Stimulated activated CD4-positive, alpha-beta T cell treated with anti-CD3 and anti-CD28 coated beads, Interleukin-1b, Interleukin-23, amount 100 ng/mL, for 4 hours (primary cell): ENCODE results near the gene ZNF436.

Experiments used
- DNase-seq, 2 donors: peaks; one replicate each; pipeline ENCODE4 v3.0.0-alpha.2; 2020; ENCODE audit warnings: low read depth in 2 of 2

The ZNF436 gene

DNA sequence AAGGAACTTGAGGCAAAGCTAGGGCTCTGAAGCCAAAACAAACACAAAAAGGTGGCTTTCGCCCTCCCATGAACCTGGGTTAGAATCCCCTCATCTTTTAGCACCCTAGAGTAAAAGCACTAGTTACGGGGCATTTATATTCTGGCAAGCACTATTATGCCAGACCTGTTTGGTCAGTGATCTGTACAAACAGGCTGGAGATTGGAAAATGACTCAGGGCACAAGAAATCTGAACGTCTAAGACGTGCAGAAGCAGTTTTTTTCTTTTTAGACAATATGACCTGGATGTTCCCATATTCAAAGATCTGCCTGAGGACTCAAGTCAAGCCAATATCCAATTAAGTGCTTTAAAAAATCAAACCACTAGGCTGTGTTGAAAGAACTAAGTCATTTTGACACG lies 3.0 kb downstream of the ZNF436 start:
- DNase-seq = no peak

DNA sequence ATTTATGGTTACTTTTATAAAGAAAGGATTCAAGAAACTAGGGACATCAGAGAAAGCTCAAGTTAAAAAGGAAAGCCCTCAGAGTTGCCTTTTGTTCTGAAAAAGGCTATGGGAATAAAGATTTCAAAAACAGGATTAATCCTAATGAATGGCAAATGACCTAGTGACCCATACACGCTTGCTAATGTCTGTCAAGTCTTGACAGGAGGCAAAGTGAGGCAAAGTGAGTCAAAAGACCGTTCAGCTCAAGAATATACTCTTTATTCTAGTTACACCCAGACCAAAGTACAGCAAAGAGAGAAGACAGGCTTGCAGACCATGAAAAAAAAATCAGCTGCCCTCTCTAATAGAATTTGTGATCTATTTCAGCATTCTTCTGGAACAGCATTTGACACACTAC lies 3.5 kb downstream of the ZNF436 start:
- DNase-seq = no peak

DNA sequence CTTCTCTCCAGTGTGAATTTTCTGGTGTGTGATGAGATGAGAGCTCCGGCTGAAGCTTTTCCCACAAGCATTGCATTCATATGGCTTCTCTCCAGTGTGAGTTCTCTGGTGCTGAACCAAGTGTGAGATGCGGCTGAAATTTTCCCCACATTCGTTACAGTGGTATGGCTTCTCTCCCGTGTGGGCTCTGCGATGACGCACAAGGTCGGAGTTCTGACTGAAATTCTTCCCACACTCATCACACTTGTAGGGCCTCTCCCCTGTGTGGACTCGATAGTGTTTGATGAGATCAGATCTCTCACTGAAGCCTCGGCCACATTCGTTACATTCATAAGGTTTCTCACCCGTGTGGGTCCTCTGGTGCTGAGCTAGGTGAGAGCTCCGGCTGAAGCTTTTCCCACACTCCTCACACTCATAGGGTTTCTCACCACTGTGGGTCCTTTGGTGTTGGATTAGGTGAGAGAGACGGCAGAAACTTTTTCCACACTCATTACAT lies 7.4 kb downstream of the ZNF436 start:
- DNase-seq = no peak

- no peak for DNase-seq
Observed at GRCh38 chr1:23358310-23358875, 11.2 kb downstream of the ZNF436 start.

DNA sequence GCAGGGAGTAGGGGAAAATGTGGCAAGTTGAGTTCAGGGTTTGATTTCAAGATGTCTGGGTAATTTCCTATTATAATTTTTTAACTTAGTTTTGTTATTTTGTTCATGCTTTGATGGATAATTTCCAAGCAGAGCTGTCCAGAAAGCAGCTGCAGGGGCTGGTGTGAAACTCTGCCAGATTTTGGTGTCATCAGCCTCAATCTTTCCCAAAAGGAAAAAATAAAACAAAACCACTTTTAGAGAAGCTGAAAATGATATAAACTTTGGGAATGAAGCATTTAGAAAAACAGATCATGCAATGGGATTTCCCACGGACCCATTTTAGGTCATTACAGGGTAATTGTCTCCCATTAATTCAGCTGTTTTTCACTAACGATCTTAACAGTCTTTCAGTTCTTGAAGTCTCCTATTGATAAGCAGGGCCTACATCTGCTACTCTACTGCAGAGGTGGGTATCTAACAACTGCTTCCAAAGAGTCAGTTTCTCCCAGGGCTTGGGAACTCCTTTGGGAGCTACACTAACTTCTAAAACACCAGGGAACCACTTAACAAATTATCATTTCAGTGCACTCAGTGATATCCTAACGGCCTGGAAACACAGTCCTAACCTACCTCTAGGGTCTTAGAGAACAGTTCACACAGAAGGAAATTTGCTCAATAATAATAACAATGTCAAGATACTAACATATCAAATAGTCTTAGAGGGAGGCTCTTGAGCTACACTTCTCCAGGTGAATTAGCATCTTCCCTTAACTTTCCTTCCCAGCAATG lies 12.3 kb downstream of the ZNF436 start:
- no peak for DNase-seq

- no peak for DNase-seq
Observed at GRCh38 chr1:23356471-23357137, 13.0 kb downstream of the ZNF436 start.

- no peak for DNase-seq
Observed at GRCh38 chr1:23354245-23354644, 15.4 kb downstream of the ZNF436 start.

DNA sequence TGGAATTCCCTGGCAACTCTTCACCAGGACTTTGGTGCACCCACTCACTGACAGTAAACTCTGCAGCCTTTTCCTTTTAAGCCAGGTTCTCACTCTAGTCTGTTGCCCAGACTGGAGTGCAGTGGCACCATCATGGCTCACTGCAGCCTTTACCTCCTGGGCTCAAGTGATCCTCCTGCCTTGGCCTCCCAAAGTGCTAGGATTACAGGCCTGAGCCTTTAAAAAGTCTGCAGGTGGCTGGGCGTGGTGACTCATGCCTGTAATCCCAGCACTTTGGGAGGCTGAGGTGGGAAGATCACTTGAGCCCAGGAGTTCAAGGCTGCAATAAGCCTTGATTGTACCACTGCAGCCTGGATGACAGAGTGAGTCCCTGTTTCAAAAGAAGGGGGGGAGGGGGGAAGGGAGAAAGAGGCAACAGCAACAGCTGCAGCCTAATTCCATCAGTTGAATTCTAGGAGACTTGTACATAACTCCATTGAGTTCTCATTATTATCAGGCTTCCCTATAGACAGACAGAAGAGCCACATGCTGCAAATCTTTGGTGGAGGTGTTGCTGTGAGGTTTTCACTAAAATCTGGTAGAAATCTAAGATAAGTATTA lies 17.4 kb downstream of the ZNF436 start:
- no peak for DNase-seq

DNA sequence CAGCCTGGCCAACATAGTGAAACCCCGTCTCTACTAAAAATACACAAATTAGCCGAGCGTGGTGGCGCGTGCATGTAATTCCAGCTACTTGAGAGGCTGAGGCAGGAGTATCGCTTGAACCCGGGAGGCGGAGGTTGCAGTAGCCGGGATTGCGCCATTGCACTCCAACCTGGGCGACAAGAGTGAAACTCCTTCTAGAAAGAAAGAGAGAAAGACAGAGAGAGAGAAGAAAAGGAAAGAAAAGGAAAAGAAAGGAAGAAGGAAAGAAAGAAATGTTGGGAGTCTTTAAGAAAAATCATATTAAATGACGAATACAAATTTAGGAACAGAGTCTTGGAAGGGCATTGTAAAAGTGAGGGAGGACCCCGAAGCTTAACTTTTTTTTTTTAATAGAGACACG lies 23.7 kb downstream of the ZNF436 start:
- no peak for DNase-seq

DNA sequence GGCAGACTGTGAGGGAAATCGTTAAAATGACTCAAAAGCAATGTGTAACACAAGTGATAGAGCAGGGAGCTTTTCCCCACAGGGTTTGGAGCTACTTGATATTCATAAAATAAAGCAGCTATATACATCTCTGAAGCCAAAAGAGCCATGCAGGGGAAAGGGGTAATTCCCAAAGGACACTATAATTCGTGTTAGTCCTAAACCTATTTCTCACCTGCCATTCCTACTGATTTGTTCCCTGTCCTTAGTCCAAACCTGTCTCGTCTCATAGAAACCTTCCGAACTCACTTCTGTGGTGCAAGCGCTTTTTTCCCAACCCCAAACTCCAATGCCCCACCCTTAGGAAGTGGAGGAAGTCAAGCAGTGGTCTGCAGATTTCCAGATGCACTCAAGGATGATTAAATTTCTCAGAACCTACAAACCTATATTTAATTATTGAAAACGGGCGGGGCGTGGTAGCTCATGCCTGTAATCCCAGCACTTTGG lies 24.6 kb downstream of the ZNF436 start:
- no peak for DNase-seq

DNA sequence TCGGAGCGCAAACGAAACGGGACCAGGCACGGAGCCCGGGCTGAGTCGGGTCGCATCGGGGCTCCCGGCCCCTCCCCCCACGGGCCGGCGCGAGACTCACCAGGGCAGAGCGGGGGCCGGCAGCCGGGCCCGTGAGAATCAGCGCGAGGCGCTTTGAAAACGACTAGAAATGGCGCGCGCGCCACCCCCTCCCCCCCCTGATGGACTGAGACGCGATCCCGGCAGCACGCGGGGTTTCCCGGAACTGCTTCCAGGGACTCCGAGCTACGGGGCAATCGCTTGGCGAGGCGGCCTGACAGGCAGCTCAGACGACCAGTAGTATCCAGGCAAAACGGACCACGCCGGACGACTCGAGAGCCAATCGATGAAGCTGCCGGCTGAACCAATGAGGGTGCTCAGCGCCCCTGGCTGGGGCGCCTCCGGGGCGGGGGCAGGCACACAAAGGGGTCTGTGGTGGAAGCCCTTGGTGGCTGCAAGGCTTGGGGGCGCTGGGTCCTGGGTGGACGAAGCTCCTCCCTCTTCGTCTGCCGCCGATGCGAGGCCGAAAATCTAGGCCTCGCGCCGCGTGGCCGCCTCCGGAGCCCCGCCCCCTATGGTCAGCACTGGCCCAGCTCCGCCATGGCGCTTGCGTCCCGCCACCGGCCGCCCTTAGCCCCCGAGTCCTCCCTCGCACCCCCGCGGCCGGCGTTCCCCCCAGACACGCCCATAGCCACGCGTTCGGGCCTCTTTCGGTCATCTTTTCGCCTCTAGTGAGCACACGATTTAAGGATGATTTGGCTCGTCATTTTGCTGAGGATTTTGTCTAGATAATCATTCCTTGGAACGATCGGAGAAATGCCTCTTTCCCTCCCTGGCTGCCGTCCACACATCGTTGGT lies 25.3 kb downstream of the ZNF436 start, which contains the start of gene HNRNPR:
Gene HNRNPR (minus strand): TSS at position 174 of the 876 bp plus-strand sequence. CDS start 3,276 bp downstream, outside the sequence.
- peak; percentile 97 to 98 for DNase-seq

DNA sequence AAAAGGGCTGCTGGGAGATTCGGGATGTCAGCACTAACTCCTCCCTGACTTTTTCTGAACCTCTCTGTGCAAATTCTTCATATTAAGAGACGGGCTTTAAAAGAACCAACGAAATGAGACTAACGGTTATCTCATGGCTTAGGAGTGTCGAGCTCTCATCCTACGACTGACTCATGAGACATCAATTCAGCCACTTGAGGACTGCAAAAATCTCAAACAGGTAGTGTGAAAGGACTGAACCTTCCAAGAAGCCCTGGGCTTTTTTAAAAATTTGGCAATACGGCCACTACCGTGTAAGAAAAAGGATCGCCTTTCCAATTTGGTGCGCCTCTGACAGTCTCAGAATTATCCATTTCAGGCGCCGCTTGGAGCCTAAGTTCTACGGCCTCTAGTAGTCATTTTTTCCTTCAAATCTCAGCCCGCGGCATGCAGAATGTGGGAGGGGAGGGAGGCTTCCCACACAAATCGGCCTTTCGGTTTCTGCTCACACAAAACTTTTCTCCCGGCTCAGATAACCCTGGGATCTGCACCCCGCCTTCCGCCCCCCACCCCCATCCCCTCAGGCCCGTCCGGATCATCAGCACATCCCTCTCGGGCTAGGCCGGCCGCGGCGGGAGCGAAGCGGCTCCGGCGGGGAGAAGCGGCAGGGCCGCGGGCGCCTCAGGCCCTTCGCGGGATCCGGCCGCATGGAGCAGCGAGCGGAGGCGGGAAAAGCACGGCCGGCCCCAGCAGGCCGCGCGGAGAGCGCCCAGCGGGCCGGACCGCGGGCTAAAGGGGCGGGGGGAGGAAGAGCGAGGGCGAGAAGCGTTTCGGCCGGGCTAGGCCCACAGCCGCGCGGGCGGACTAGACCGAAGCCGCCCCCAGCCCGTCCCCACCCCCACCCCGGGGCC lies 26.2 kb downstream of the ZNF436 start:
- peak; percentile 43 to 50 for DNase-seq

GRCh38 chr1:23341931-23342692 lies 27.5 kb downstream of the ZNF436 start:
- DNase-seq = no peak

DNA sequence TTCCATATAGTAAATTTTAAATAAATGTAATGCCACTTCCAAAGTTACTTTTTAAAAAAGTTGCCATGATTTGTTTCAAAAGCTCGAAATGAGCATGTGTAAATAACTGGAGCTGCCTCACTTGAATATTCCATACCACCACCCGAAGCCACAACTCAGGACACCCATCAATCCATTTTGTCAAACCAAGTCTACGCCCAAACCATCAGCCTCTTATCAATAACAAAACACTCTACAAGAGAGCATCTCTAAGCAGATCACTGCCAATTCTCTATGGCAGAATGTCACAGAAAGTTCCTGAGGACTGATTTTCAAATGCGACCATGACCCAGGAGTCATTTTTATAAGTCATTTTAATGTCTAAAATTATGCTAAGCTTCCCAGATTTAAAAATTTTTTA lies 30.0 kb downstream of the ZNF436 start:
- no peak for DNase-seq

DNA sequence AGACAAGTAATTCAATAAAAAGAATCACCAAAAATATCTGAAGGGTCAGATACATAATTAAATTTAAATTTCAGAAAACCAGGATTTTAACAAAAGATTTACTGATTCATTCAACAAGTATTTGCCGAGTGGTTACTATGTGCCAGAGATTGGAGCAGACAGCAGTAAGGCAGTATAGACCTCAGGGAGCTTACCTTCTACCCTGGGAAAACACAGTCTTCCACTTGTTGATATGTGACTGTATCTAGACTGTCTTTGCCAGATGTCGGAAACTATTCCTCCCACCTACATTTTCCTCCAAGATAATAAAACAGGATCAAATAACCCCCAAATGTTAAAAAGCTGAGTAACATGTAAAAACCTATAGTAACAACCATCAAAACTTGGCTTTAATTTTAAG lies 31.8 kb downstream of the ZNF436 start:
- DNase-seq = no peak

DNA sequence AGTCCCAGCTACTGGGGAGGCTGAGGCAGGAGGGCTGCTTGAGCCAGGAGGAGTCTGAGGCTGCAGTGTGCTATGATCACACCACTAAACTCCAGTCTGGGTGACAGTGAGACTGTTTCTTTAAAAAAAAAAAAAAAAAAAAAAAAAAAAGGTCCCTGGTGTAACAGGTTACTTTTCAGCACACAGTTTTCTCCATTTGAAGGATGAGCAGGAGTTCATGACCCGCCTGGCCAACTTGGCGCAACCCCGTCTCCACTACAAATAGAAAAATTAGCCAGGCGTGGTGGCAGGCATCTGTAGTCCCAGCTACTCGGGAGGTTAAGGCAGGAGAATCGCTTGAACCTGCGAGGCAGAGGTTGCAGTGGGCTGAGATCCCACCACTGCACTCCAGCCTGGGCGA lies 37.9 kb downstream of the ZNF436 start:
- DNase-seq = no peak

GRCh38 chr1:23330846-23331245 lies 38.8 kb downstream of the ZNF436 start:
- no peak for DNase-seq

DNA sequence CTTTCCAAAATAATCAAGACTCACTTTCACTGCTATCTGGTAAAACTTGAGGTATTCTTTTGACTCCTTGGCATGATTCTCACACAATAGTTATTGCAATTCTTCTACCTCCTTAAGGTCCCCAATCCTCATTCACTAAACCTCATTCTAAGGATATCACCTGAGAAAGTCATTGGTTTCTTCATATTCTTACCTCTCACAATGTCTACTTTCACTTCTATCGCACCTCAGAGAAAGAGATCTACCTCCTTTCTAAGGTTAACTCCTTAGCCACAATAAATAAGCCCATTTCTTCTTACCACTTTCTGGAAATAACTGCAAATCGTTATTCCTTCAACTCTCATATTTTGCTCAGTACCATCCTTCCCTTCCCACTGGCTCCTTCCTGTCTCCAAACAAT lies 44.2 kb downstream of the ZNF436 start:
- DNase-seq = no peak

GRCh38 chr1:23322770-23323169 lies 46.9 kb downstream of the ZNF436 start:
- DNase-seq = no peak
